Fibroblast of skin of scalp (primary cell): ENCODE results near the gene BRINP1. TPM values are rescaled to one million over a fixed set of nuclear protein-coding genes. Genes with fewer than 3 reads are reported as not detected.

Experiments
- DNase-seq: peaks from one replicate; pipeline ENCODE4 v3.0.0-alpha.2; 2013
- polyA plus RNA-seq, 2 experiments: library from polyadenylated mRNA; unstranded; fragments of 120-200 nt; gene quantifications; one replicate each; pipeline ENCODE4 v1.2.1, GENCODE V29; 2013; ENCODE audit not compliant: insufficient read length in 2 of 2

BRINP1 gene, protein sequence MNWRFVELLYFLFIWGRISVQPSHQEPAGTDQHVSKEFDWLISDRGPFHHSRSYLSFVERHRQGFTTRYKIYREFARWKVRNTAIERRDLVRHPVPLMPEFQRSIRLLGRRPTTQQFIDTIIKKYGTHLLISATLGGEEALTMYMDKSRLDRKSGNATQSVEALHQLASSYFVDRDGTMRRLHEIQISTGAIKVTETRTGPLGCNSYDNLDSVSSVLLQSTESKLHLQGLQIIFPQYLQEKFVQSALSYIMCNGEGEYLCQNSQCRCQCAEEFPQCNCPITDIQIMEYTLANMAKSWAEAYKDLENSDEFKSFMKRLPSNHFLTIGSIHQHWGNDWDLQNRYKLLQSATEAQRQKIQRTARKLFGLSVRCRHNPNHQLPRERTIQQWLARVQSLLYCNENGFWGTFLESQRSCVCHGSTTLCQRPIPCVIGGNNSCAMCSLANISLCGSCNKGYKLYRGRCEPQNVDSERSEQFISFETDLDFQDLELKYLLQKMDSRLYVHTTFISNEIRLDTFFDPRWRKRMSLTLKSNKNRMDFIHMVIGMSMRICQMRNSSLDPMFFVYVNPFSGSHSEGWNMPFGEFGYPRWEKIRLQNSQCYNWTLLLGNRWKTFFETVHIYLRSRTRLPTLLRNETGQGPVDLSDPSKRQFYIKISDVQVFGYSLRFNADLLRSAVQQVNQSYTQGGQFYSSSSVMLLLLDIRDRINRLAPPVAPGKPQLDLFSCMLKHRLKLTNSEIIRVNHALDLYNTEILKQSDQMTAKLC
- polyA plus RNA-seq (2013, experiment 1 of 2; ENCODE audit: insufficient read length): 0.18 TPM
- 0.35 TPM for polyA plus RNA-seq (2013, experiment 2 of 2; ENCODE audit: insufficient read length)

DNA sequence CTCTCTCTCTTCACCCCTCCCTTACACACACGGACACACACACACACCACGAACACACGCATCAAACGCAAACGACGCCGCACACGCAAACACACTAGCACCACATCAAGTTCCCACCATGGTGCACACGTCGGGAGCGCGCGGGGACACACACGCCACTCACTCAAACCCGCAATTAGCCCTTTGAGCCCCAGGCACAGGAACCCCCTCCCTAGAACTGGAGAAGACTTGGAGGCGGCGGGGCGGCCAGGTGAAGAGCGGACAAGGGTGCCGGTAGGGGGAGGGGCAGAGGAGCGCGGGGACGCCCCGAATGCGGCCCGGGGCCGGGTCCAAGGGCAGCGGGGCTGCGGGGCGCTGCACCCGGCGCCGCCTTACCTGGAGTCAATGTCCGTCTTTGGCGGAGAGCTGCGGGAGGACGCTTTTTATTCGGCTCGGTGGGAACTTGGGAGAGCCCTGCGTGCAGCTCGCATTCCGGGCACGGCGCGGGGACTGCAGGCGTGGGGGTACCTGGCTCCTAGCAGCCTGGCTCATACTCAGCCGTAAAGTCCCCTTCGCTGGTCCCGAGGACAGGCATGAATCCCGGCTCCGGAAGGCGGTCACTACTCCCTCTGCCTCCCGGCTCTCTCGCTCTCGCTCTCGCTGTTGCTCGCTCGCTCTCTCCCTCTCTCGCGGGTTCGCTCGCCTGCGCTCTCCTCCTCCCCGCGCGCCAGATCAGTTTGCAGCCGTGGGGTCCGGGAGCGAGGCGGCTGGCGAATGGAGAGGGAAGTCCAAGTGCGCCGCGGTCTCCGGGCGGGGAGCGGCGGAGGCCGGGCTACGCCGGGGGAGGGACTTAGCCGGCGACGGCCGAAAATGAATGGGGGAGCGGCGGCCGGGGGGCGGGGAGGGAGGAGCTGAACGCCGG, at the start of gene BRINP1:
Gene BRINP1 (minus strand): TSS at position 755 of the 901 bp plus-strand sequence. CDS start 56,080 bp downstream, outside the sequence.
- DNase-seq: peak; percentile 9

DNA sequence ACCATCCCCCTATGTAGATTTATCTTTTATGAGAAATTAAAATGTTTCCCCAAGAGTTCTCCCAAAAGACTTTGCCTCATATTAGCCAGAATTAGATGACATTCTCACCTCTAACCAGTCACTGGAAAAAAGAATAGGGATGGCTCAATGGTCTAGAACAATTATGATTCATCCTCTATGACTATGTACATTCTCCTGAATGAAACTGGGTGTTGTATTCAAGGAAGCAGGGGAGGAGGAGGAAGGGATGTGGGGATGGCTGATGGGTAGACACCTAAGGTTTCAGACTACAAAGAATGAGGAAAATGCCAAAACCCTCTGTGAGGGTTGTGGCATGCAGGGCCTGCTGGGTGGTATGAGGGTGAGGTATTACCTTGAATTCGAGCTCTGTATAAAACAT, 49.5 kb upstream of the BRINP1 start:
- DNase-seq: no peak

DNA sequence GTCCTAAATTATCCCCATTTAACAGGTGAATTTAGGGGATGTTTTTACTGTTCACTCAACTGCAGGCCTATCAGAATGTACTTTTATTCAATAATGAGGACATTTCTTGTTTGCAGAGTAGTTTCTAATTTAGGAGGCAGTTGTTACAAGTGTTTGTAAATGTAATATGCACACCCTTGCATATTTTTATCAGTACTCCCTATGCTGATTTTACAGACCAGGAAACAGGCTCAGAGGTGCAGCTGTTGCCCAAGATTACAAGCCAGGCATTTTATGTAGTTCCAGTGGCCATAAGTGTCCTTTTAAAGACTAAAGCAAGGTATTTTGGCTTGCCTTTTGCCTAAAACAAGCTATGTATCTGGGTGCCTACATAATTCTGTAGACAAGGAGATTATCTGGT, 47.6 kb upstream of the BRINP1 start:
- DNase-seq: no peak

DNA sequence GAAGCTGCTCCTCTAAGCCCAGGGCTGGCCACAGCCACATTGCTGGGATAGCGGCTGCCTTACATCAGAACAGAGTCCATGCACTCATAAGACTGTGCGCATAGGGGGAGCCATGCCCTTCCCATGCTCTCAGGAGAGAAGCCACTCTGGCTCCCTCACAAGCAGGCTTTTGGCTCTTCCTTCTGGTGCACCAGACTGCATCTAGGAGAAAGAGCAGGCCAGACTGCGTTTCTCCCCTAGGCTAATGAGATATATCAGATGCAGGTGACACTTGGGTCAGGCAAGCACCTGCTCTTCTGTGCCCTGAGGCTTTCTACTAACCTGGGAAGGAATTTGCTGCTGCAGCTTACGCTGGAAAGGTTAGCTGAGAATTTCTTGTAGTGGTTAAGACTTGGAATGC, 43.2 kb upstream of the BRINP1 start:
- DNase-seq: no peak

DNA sequence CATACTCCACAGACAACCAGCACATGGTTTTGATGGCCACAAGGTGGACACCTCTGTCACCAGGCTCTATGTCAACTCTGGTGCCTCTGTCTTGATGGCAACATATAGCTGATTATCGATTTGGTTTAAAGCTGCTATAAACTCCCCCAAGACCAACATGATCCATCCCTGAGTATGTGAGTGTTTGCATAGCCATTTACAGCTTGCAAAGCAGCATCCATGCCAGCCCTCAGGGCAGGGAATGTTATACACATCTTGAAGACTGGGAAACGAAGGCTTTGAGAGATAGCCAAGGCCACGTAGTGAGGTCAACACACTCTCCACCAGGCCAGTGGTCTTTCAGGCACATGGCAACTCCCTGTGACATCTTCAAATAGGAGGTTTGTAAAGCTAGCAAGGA, 40.3 kb upstream of the BRINP1 start:
- no peak for DNase-seq

DNA sequence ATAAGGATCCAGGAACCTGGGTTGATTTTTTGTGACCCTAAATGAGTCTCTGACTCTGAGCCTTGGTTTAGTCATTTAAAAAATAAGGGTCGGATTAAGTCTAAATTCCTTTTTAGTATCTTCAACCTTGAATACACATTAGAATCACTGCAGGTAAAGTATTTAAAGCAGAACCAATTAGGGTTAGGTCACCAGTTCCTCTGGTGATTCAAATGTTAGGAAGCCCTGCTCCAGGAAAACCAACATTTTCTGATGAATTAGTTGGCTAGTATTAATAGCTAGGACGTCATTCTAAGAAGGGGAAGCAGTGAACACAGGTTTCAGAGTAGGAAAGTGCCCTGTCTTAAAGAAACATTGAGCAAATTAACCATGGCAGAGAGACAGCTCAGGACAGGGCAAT, 31.4 kb upstream of the BRINP1 start:
- DNase-seq: no peak

DNA sequence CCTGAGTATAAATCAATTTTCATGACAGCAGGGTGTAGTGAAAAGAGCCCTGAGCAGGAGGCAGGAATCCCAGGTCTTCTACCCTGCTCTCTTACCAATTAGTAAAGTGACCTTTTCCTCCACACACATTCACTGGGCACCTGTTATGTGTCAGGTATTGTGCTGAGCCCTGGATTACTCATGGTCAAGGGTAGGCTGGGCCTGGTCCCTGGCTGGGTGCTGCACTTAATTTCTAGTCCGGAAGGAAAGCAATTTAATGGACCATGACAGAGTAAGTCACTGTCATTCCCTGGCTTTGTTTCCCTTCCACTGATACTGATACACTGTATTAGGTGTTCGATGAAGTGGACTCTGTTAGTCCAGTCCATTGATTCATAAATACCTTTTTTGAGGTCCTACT, 29.1 kb upstream of the BRINP1 start:
- no peak for DNase-seq

DNA sequence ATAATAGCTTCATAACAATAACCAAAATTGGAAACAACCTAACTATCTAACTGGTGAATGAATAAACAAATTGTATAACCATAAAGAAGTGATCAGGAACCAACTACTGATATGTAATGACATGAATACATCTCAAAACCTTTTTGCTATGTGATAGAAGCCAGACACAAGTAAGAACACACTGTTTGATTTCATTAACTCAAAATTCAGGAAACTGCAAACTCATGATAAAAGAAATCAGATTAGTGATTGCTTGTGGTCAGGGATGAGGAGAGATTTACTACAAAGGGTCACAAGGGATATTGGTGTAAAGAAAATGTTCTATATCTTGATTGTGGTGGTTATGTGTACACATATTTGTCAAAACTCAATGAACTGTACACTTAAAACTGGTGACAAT, 22.6 kb upstream of the BRINP1 start:
- DNase-seq: no peak

DNA sequence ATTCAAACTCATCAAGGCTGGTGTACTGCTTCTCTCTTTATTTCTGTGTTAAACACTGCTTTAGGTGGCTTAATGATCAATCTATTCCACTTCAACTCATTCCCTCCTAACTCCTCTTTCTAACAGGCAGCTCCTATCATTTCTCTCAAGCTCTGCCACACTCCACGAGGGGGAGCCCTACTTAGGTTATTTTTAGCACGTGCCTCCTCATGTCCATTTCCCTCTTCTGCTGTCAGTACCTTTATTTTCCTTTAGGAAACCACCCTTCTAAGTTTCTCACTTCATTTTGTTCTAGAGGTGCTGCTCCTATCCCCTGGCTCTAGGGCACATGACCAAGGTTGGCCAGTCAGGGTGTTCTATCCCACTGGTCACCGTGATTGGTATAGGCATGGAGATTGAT, 6.7 kb upstream of the BRINP1 start:
- DNase-seq: peak; percentile 15

DNA sequence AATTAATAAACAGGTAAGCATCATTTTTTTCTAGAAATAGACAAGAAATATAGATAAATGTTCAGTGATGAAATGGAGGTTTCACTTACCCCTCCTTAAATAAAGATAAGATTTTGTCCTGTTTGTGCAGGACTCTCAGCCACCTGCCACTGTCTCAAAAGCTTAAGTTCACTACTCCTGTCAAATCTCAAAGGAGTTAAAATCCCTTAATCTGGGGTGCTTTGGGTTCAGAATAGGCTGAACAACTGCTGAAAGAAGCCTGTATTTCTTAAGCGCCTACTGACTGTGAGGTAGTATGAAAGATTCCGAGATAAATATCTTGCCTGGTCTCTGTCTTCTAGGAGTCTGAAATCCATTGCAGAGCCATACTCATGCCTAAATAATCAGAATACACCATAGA, 3.7 kb upstream of the BRINP1 start:
- DNase-seq: no peak

DNA sequence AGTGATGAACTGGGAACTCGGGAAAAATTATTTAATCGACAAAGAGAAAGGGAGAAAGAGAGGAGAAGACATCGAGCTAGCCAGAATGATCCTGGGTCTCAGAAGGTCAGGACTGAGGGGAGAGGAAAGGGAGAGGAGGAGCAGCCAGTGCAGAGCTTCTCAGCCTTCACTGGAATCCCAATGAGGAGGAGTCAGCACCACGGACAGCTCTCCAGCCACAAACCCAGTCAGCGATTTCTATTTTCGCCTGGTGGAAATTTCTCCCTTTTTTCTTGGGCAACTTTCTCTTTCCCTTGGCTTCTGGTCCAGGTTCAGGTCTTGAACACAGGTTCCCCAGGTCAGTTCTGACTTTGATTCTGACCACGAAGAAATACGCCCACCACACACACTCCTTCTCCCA, 1.6 kb upstream of the BRINP1 start:
- DNase-seq: peak; percentile 34

DNA sequence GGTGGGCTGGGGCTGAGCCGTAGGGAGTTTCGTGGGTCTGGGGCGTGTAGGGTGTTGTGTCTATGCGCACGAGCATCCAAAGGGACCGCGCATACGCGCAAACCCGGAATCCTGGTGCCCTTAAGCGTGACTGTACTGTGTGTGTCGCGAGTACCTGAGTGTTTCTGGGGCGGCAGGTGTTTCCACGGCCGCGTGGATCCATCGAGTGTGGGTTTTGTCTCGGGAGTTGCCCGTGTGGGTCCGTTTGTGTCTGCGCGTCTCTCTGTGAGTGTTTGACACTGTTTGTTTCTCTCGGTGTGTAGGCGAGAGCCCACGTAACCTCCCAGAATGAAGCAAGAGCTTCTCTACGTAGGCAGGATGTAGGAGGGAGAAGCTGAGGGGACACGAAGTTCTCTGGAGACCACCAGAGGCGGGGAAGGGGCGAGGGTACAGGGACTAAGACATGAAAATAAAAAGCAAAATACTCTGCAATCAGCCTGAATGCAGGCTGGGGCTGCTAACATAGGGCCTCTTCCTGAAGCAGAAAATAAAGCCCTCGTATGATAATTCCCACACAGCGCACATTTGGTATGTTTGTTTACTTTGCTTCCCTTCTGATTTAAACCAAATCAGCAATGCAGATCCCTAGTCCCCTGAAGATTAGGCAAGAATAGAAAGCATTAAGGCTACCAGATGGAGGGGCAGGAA, 588 bp upstream of the BRINP1 start:
- DNase-seq: no peak

DNA sequence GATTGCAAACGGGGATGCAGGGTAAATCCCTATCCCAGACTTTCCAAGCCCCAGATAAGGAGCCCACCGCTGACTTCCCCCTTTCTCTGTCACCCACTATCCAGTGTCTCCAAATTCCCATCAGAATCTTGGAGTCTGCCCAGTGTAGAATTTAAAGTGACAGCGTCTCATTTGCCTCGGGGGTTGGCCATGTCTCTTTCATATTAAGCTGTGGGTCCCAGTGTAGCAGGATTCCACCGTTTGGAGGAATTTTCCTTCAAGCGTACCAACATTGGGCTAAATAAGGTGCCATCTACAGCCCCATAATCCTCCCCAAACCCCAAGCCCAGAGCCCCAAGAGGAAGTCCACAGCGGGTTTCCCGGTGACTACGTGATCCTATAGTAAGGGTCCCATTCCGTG, 1.1 kb downstream of the BRINP1 start:
- no peak for DNase-seq

DNA sequence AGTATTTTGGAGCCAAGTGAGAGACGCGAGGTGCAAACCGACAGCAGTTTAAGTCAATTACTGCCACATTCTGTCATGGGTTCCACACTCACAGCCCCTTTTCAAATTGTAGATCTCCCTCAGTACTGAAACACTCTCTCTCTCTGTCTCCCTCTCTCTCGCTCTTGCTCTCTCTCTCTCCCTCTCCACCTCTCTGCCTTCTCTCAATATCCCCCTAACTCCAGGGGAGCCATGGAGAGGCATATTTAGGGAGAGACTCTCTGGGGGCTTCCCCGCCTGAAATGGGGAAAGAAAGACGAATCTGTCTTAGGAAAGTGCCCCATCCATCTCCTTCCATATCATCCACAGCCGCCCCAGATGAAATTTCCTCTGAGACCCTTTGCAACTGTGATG, 1.6 kb downstream of the BRINP1 start:
- no peak for DNase-seq

DNA sequence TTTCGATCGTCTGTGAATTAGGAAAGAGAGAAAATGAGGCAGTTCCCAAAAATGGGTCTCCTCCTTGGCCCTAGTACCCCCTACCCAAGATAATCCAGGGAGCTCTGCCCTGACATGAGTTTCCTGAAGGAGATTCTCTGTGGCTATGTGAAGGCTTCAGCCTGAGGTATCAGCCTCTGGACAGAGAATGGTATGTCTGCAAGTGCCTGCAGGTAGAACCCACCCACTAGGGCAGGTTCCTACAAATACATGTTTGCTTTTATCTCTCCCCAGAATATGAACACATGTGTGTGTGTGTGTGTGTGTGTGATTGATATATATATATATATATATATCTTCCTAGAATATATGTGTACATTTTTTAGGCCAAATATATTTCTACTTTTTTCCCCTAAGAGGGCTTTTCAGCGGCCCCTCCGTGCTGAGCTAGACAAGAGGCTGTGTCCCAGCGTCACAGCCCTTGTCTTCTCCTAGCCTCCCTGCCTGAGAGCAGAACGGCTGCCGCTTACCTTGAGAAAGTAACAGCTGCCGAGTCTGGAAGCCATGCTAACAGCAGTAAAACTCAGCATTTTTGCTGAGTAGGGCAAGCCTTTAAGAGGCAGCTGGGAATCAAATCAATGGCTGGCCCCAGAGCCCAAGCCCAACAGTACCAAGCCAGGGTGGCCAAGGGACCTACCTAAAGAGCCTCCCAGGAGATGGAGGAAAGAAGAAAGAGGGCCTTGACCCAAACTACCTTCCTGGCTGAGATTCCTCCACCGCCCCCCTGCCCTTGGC, 2.1 kb downstream of the BRINP1 start:
- DNase-seq: no peak

DNA sequence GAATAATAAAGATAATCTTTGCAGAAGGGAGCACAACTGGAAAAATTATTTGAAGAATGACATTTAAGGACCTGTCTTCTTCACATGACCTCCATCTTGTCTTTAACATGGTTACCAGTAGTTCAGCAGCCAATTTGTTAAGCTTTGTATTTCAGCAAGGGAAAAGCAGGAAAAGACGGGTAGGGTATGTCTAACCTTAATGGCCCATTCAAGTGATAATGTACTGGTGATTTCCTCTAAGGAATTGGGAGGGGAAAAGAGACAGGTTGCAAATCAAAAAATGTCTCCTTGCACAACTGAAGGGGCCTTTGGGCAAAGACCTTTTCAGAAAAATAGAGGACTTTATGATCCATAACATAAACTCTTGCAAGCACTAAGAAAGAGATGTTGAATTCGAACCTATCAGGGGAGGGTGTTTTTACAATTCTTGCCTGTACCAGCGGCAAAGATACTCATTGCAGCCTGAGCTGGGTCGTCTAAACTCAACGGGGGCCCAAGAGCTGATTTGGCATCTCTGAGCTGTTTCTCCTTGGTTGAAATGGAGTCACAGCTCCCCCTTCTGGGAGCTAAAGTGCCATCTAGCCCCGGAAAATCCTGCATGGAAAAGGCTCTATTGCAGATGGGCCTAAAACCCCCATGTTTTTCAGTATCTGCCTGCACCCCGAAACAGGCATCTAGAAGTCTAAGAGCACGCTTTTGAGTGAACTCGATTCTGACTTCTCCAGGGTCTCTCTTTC, 3.8 kb downstream of the BRINP1 start:
- peak; percentile 24 for DNase-seq

DNA sequence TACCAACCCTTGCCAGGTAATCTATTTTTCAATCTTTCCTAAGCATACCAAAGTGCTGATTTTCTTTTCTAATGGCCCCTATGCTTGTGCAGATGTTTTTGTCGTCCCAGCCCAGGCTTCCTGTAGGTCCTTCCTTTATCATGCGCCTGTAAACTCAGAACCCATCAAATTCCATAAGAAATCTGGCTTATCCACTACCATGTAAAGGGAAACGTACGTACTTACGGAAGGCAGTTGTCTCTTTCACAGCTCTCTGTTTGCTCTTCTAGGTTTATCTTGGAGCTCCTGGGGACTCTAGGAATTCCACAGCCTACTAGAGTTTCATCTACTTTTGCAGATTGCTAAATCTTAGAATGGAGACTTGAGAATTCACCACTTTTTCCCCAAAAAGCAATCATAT, 9.0 kb downstream of the BRINP1 start:
- DNase-seq: no peak

DNA sequence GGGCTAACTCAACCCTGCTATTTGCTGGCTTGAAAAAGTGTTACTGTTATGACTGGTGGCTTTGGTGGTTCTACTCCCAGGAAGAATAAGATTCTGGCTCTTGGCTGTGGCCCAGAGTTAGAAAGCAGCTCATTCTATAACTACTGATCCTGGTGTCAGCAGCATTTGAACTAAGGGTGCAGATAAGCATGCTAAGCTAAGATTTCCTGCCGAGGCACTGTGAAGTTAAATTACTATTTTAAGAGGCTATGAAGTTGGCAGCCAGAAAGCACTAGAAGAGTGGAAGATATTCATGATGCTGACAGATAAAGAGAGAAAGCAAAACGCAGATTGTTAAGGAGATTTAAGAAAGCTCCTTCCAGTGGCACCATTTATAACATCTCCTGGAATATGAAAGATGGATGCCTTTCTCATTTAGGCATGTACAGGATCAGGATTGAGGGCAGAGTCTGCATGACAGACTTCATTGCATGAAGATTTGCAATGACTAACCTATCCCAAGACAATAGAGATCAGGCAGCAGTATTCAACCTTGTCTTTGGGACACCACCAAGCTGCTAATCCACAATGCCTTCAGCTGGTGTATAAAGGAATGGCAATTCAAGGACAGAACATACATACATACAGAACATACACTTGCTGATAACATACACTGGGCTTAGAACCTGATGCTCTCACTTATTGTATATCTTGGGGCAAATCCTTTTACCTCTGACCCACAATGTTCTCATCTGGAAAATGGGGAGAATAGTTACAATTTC, 11.7 kb downstream of the BRINP1 start:
- no peak for DNase-seq

DNA sequence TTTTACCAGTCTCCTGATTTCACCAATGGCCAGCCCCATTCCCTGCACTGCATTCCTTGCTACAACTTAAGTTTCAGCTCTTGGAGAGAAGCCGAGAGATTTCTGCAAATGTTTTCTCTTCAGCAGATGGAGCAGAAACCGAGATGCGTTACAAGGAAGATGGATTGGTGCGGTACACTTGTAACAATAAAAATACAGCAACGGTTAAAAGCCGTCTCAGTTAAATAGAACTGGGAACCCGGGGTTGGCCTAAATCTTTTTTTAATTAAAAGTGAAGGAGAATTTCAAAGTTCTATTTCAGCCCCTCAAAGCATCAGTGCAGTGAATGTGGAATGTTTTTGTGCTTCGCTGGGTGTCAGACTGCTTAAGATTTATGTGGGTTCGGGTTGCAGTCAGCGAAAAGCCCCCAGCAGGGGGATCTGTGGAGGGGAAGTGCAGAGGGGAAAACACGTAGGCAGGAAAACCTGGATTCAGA, 19.8 kb downstream of the BRINP1 start:
- no peak for DNase-seq
